Sigmoid colon (tissue), 7 donors: Measurements from ENCODE around the gene PRDM16. TPM values are rescaled to one million over a fixed set of nuclear protein-coding genes. Genes with fewer than 3 reads are reported as not detected.

ENCODE experiments used
- DNase-seq: peaks from one replicate; pipeline ENCODE4 v3.0.0-alpha.2; 2019
- H3K27ac ChIP-seq, 4 donors: fragments of 200-600 bp; sonication (generic); one replicate each; pipeline ENCODE4 v1.5.1; 2016 to 2019; ENCODE audit warnings: mild to moderate bottlenecking in 1 of 4
- H3K27me3 ChIP-seq, 3 donors: fragments of 200-600 bp; sonication (generic); one replicate each; pipeline ENCODE4 v1.5.1; 2019; ENCODE audit warnings: mild to moderate bottlenecking in 1 of 3
- H3K36me3 ChIP-seq, 4 donors: fragments of 200-600 bp; sonication (generic); one replicate each; pipeline ENCODE4 v1.5.1; 2016 to 2019
- H3K4me1 ChIP-seq, 4 donors: fragments of 200-600 bp; sonication (generic); one replicate each; pipeline ENCODE4 v1.5.1; 2017 to 2019
- H3K4me3 ChIP-seq, 4 donors: fragments of 200-600 bp; sonication (generic); one replicate each; pipeline ENCODE4 v1.5.1; 2017 to 2019; ENCODE audit warnings: mild to moderate bottlenecking in 2 of 4, moderate library complexity in 1 of 4
- H3K9me3 ChIP-seq, 4 donors: fragments of 200-600 bp in 3 of 4; sonication (generic) in 3 of 4; one replicate each; pipeline versions ENCODE4 v1.5.1 to v1.6.1; 2013 to 2019
- CTCF ChIP-seq, 4 experiments: fragments of 450-650 bp in 3 of 4; fragments of 200-600 bp in 1 of 4; IDR thresholded peaks; one replicate each; pipeline ENCODE4 v1.5.1; 2016 to 2019; ENCODE audit warnings: antibody characterized with exemption in 4 of 4, mild to moderate bottlenecking in 3 of 4, moderate library complexity in 2 of 4
- EP300 ChIP-seq, 4 donors: sonication (generic); formaldehyde crosslinking; IDR thresholded peaks; one replicate each; pipeline ENCODE4 v1.6.1; 2017; ENCODE audit warnings: antibody characterized with exemption in 4 of 4
- POLR2A ChIP-seq, 2 donors: fragments of 450-650 bp; IDR thresholded peaks; one replicate each; pipeline ENCODE4 v1.6.1; 2016; ENCODE audit warnings: antibody characterized with exemption in 2 of 2, mild to moderate bottlenecking in 2 of 2, moderate library complexity in 2 of 2
- POLR2AphosphoS5 ChIP-seq, 4 donors: sonication (generic); formaldehyde crosslinking; IDR thresholded peaks; one replicate each; pipeline ENCODE4 v1.6.1; 2017; ENCODE audit warnings: antibody characterized with exemption in 4 of 4
- WGBS, 2 donors: extraction: QIAGEN DNeasy Blood & Tissue Kit; methylation state at CpG; one replicate each; pipeline ENCODE4 v1.1.7; 2013; 5-methylcytosine and 5-hydroxymethylcytosine counted together
- intact Hi-C: fragments of 100-400 bp; cut with DNase I; formaldehyde crosslinking; loops from one replicate; pipeline ENCODE4 v1.15.1; 2023
- polyA plus RNA-seq, 3 donors: library from polyadenylated mRNA; stranded (reverse); fragments of 200-250 nt; gene quantifications; one replicate each; pipeline ENCODE4 v1.2.3, GENCODE V29; 2013
- total RNA-seq, 4 donors: library from RNA; depleted of rRNA; stranded (reverse); fragments of >200 nt; gene quantifications; one replicate each; pipeline ENCODE4 v1.1.0, GENCODE V29; 2016
- donor health status: healthy with polysubstance abuse.
- donor health status: Bipolar disorder and iron deficiency.
- donor health status: healthy.

Gene PRDM16
- total and polyA plus RNA-seq, 7 donors, result under 0.01 to 1.7 (median 0.49) TPM

DNA sequence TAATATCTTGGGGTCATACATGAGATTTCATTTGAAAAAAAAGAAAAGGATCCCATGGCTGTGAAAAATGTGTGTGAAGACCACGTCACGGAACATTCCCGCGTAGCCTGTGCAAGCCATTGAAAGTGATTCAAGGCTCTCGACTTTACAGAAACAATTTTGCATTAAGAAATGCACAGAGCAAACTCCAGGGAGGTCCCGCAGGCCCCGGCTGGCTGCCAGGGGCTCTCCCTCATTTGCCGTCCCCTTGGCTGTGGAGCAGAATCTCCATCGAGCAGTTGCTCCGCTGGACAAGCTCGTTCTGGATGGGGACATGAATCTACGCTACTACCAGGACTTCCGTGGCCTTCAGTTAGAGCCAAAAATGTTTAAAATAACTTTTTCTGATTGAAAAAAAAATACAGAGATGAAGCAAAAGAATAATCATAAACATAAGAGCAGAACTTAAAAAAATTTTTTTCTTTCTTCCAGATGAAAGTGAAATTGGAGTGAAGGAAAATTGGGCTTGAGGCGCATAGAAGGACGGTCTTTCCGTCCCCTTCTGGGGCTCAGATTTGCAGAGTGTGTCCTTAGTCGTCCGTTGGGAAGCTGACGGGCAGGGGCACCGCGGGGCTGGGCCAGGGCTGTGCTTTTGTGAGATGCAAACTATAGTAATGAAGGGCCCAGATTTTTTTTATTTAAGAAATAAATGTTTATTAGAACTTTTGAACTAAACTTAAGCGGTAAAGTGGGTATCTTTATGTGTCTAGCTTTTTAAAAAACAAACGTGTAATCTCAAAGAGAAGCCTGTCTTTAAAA lies 317.4 kb downstream of the PRDM16 start:
- H3K4me1 ChIP-seq, result no peaks in the 10 kb centered on the region
- 91 to 93% methylated on average over 23 of the region's 23 CpGs for WGBS, 2 donors
- H3K9me3 ChIP-seq, result no peaks in the 10 kb centered on the region
- DNase-seq, result no peak
- no peak overlapping the region for H3K4me3 ChIP-seq
- TF ChIP-seq POLR2AphosphoS5 (IDR thresholded peaks at IDR 0.05), result no peak
- no peak for TF ChIP-seq CTCF (IDR thresholded peaks at IDR 0.05)
- no peak for TF ChIP-seq POLR2A (IDR thresholded peaks at IDR 0.05)
- no peak for TF ChIP-seq EP300 (IDR thresholded peaks at IDR 0.05)
- no peaks in the 10 kb centered on the region for H3K36me3 ChIP-seq
- no peak overlapping the region for H3K27ac ChIP-seq
- intact Hi-C loops, result no loop called here
- H3K27me3 ChIP-seq, result peaks cover 14 to 100% (median 66%) of the 10 kb centered on the region in 3 donors

DNA sequence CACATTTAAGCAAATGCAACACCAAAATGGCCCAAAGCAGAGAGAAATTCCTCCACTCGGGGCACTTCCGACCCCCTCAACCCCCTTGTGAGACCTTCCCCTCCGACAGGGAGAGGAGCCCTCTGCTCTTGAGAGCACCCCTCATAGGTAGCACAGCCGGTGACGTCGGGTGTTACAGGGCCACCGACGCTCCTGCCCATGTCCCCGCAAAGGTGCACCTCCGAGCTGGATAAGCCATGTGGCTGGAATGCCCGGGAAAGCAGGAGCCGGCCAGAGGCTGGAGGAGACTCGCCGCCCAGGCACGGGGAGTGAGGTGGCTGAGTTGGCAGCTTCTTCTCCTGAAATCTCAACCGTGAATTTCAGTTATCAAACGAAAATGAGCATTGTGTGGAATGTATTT lies 318.4 kb downstream of the PRDM16 start:
- no peak for TF ChIP-seq EP300 (IDR thresholded peaks at IDR 0.05)
- no peak for TF ChIP-seq POLR2A (IDR thresholded peaks at IDR 0.05)
- no peak for TF ChIP-seq POLR2AphosphoS5 (IDR thresholded peaks at IDR 0.05)
- no peak for TF ChIP-seq CTCF (IDR thresholded peaks at IDR 0.05)
- 85% methylated on average over 17 of the region's 17 CpGs for WGBS, 2 donors
- no peaks in the 10 kb centered on the region for H3K36me3 ChIP-seq
- no peak for DNase-seq
- intact Hi-C loops, result no loop called here
- peaks cover 0 to 7% (median under 1%) of the 10 kb centered on the region in 4 donors for H3K4me1 ChIP-seq
- no peak overlapping the region for H3K27ac ChIP-seq
- H3K4me3 ChIP-seq, result no peak overlapping the region
- H3K27me3 ChIP-seq, result peaks cover 22 to 100% (median 76%) of the 10 kb centered on the region in 3 donors
- no peaks in the 10 kb centered on the region for H3K9me3 ChIP-seq

- no peak for DNase-seq
- WGBS, 2 donors, result 82 to 85% methylated on average over 23 of the region's 23 CpGs
- H3K36me3 ChIP-seq, result no peaks in the 10 kb centered on the region
- no peak overlapping the region for H3K27ac ChIP-seq
- peaks cover 0 to 26% (median 19%) of the 10 kb centered on the region in 4 donors for H3K4me1 ChIP-seq
- TF ChIP-seq POLR2A (IDR thresholded peaks at IDR 0.05) (no peak), EP300 (IDR thresholded peaks at IDR 0.05) (no peak), POLR2AphosphoS5 (IDR thresholded peaks at IDR 0.05) (no peak), CTCF (IDR thresholded peaks at IDR 0.05) (no peak)
- intact Hi-C loops, result no loop called here
- H3K4me3 ChIP-seq, result no peak overlapping the region
- H3K27me3 ChIP-seq, result peaks cover 37 to 100% (median 73%) of the 10 kb centered on the region in 3 donors
- H3K9me3 ChIP-seq, result no peaks in the 10 kb centered on the region
Observed at GRCh38 chr1:3389093-3389833, 320.3 kb downstream of the PRDM16 start.

DNA sequence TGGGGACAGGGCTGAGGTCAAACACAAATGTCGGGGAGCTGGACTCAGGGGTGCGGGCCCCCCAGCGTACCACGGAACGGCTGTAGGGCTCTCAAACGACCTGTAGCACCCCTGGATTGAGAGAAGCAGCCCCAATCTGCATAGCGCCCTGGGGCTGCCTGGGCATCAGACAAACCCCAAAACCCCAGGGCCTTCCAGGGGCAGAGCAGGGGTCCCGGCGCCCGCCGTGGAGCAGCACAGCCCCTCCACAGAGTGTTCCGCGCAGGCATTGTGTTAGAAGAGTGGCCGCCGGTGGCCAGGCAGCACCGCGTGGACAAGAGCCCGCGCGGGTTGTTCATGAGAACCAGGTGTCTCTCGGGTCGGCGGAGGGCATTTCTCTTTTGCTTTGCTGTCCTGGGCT lies 321.3 kb downstream of the PRDM16 start:
- intact Hi-C loops, result no loop called here

DNA sequence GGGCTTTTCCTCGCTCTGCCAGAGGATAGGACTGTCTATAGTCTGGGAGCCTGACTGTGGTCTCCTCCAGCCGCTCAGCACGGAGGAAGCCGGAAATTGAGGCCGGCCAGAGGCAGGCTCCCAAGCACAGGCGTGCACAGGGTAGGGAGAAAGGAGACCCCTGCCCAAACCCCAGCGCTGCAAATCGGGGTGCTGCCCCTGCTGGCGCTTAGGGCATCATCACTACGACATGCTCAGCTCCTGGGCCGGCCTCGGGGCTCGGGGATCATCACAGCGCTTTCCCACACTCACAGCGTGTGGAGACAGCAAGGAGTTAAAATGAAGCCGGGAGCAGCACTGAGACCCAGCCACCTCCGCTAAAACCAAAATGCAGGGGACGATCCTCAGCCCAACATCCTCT lies 322.7 kb downstream of the PRDM16 start:
- 74 to 84% methylated on average over 18 of the region's 18 CpGs for WGBS, 2 donors
- no peaks in the 10 kb centered on the region for H3K9me3 ChIP-seq
- H3K4me1 ChIP-seq, result peaks cover 0 to 27% (median 20%) of the 10 kb centered on the region in 4 donors
- intact Hi-C loops, result no loop called here
- H3K27ac ChIP-seq, result no peak overlapping the region
- no peak overlapping the region for H3K4me3 ChIP-seq
- H3K27me3 ChIP-seq, result peaks cover 57 to 100% (median 94%) of the 10 kb centered on the region in 3 donors
- H3K36me3 ChIP-seq, result no peaks in the 10 kb centered on the region
- no peak for TF ChIP-seq POLR2AphosphoS5 (IDR thresholded peaks at IDR 0.05)
- TF ChIP-seq POLR2A (IDR thresholded peaks at IDR 0.05), result no peak
- no peak for TF ChIP-seq CTCF (IDR thresholded peaks at IDR 0.05)
- TF ChIP-seq EP300 (IDR thresholded peaks at IDR 0.05), result no peak
- no peak for DNase-seq

More for the DNA sequence above, 321.3 kb downstream of the PRDM16 start:
- TF ChIP-seq POLR2A (IDR thresholded peaks at IDR 0.05) (no peak), POLR2AphosphoS5 (IDR thresholded peaks at IDR 0.05) (no peak)
- no peaks in the 10 kb centered on the region for H3K36me3 ChIP-seq
- H3K9me3 ChIP-seq, result no peaks in the 10 kb centered on the region
- H3K27ac ChIP-seq, result no peak overlapping the region
- peaks cover 0 to 27% (median 20%) of the 10 kb centered on the region in 4 donors for H3K4me1 ChIP-seq
- DNase-seq, result no peak
- H3K4me3 ChIP-seq, result no peak overlapping the region
- peaks cover 45 to 100% (median 80%) of the 10 kb centered on the region in 3 donors for H3K27me3 ChIP-seq
- 89 to 93% methylated on average over 23 of the region's 23 CpGs for WGBS, 2 donors
